Esophagus (tissue), 2 donors: ENCODE measurements around the gene HBD. TPM values are rescaled to one million over a fixed set of nuclear protein-coding genes. Genes with fewer than 3 reads are reported as not detected.

ENCODE experiments used
- H3K27ac ChIP-seq, 2 donors: one replicate each; pipeline ENCODE4 v1.5.1; 2013; ENCODE audit warnings: low read depth in 2 of 2, mild to moderate bottlenecking in 2 of 2, inconsistent platforms in 1 of 2, low read length in 1 of 2, moderate library complexity in 1 of 2
- H3K27me3 ChIP-seq, 2 donors: one replicate each; pipeline ENCODE4 v1.6.1; 2013; ENCODE audit warnings: low read length in 2 of 2, control low read depth in 1 of 2, mild to moderate bottlenecking in 1 of 2; ENCODE audit not compliant: insufficient read depth in 2 of 2, control insufficient read depth in 1 of 2
- H3K36me3 ChIP-seq, 2 donors: one replicate each; pipeline ENCODE4 v1.6.1; 2013; ENCODE audit warnings: low read length in 1 of 2; ENCODE audit not compliant: control insufficient read depth in 2 of 2, insufficient read depth in 2 of 2
- H3K4me1 ChIP-seq, 2 donors: one replicate each; pipeline ENCODE4 v1.6.1; 2013; ENCODE audit warnings: low read length in 1 of 2; ENCODE audit not compliant: control insufficient read depth in 2 of 2, insufficient read depth in 2 of 2
- H3K4me3 ChIP-seq, 2 donors: one replicate each; pipeline ENCODE4 v1.5.1; 2013; ENCODE audit warnings: low read length in 2 of 2, mild to moderate bottlenecking in 2 of 2, low read depth in 1 of 2, moderate library complexity in 1 of 2
- H3K9me3 ChIP-seq, 2 donors: one replicate each; pipeline ENCODE4 v1.6.1; 2013; ENCODE audit warnings: mild to moderate bottlenecking in 2 of 2, low read depth in 1 of 2, low read length in 1 of 2, moderate library complexity in 1 of 2; ENCODE audit not compliant: control insufficient read depth in 2 of 2, insufficient read depth in 1 of 2
- WGBS, 2 donors: extraction: QIAGEN DNeasy Blood & Tissue Kit; methylation state at CpG; one replicate each; pipeline ENCODE4 v1.1.7; 2013; 5-methylcytosine and 5-hydroxymethylcytosine counted together
- polyA plus RNA-seq, 2 donors: library from polyadenylated mRNA; stranded (reverse); fragments of 200-250 nt; gene quantifications; one replicate each; pipeline ENCODE4 v1.2.3, GENCODE V29; 2013
- donor health status: healthy with polysubstance abuse.
- donor health status: Bipolar disorder and iron deficiency.

The HBD gene
- polyA plus RNA-seq = not detected

DNA sequence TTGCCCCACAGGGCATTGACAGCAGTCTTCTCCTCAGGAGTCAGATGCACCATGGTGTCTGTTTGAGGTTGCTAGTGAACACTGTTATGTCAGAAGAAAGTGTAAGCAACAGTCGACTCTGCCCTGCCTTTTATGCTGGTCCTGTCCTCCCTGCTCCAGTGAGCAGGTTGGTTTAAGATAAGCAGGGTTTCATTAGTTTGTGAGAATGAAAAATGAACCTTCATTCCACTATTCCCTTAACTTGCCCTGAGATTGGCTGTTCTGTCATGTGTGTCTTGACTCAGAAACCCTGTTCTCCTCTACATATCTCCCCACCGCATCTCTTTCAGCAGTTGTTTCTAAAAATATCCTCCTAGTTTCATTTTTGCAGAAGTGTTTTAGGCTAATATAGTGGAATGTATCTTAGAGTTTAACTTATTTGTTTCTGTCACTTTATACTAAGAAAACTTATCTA lies at the start of gene HBD:
HBD (minus strand) TSS at position 103 of the 454 bp plus-strand sequence; CDS start at position 53, 50 bp downstream.
- no peak within 1 kb of the TSS for H3K4me3 ChIP-seq
- H3K9me3 ChIP-seq = peaks cover 0 to 2% of the 10 kb centered on the region in 2 donors
- H3K4me1 ChIP-seq = no peaks in the 10 kb centered on the region
- 35 to 43% methylated on average over 2 of the region's 2 CpGs for WGBS, 2 donors
- no peak within 1 kb of the TSS for H3K27ac ChIP-seq
- no peaks in the 10 kb centered on the region for H3K36me3 ChIP-seq
- no peaks in the 10 kb centered on the region for H3K27me3 ChIP-seq

DNA sequence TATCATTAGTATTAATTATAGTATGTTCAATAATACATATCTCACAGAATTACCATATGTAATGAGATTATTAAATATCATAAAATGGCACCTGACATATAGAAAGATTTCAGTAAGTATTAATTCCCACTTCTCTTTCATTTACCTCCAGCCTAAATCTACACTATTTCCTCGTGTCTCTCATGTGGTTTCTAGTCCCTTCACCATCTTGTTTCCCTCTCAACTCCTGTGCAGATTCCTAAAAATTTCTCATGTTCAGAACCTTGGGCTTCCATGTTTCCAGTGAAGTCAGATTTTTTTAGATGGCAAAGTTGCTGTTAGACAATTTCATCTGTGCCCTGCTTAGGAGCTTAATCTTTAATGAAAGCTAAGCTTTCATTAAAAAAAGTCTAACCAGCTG lies 49.6 kb upstream of the HBD start:
- Histone ChIP-seq H3K36me3 (no peaks in the 10 kb centered on the region), H3K27me3 (no peaks in the 10 kb centered on the region), H3K27ac (no peak overlapping the region), H3K4me1 (peaks cover 0 to 3% of the 10 kb centered on the region in 2 donors), H3K9me3 (peaks cover 0 to 2% of the 10 kb centered on the region in 2 donors), H3K4me3 (no peak overlapping the region)
- WGBS, 2 donors = 59 to 65% methylated on average over 1 of the region's 1 CpG

DNA sequence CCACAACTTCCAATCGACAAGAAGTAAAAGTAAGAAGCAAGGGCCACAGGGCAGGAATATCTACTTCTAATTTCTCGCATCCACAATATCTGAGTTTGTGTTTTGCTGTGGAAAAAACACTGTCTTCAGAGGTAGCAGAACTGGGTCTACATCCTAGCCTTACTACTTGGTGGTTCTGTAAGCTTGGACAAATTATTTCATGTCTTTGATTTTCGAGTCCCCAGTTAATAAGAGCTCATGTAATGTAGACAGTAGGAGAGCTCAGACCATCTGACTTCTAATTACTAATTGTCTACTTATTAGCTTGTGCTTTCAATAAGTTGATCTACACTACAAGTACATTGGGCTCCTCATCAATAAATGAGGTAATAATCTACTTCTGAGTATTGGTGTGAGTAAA lies 48.8 kb upstream of the HBD start:
- WGBS, 2 donors = 67 to 71% methylated on average over 3 of the region's 3 CpGs
- Histone ChIP-seq H3K4me3 (no peak overlapping the region), H3K36me3 (no peaks in the 10 kb centered on the region), H3K27ac (no peak overlapping the region), H3K9me3 (peaks cover 0 to 2% of the 10 kb centered on the region in 2 donors), H3K27me3 (no peaks in the 10 kb centered on the region), H3K4me1 (peaks cover 0 to 3% of the 10 kb centered on the region in 2 donors)

DNA sequence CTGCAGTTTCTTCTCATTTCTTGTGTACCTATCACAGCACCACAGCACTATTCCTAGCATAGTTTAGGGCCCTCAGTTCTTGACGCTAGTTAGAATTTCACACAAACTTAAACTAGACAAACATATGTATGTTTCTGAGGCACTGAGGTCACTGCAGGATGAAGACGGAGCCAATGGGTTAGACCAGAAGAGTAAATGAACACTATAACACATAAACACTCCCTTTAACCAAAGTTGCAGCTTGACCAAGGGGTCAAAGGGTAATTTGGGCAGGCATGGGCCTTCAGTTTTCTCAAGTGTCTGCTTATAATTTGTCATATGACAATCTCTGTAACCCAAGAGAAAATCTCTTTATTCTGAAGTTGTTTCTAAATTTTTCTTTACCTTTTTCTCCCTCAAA lies 48.3 kb upstream of the HBD start:
- Histone ChIP-seq H3K9me3 (peaks cover 0 to 2% of the 10 kb centered on the region in 2 donors), H3K36me3 (no peaks in the 10 kb centered on the region), H3K4me3 (no peak overlapping the region), H3K4me1 (peaks cover 0 to 3% of the 10 kb centered on the region in 2 donors), H3K27me3 (no peaks in the 10 kb centered on the region), H3K27ac (no peak overlapping the region)
- 66 to 83% methylated on average over 2 of the region's 2 CpGs for WGBS, 2 donors

DNA sequence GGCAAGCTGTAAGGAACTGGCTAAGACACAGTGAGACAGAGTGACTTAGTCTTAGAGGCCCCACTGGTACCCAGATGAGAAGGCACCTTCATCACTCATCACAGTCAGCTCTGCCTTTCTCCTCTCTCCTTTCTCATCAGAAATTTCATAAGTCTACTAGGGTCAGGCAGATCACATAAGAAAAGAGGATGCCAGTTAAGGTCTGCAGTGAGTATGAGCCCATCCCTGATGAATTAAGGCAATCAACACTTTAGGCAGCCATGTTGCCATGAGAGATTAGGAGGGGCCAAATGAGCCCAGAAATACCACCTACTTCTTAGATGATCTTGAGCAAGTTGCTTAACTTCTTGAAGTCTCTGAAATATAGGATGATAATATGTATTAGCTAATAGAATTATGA lies 47.3 kb upstream of the HBD start:
- Histone ChIP-seq H3K9me3 (peaks cover 0 to 2% of the 10 kb centered on the region in 2 donors), H3K27ac (no peak overlapping the region), H3K36me3 (no peaks in the 10 kb centered on the region), H3K4me1 (peaks cover 0 to 3% of the 10 kb centered on the region in 2 donors), H3K4me3 (no peak overlapping the region), H3K27me3 (no peaks in the 10 kb centered on the region)

DNA sequence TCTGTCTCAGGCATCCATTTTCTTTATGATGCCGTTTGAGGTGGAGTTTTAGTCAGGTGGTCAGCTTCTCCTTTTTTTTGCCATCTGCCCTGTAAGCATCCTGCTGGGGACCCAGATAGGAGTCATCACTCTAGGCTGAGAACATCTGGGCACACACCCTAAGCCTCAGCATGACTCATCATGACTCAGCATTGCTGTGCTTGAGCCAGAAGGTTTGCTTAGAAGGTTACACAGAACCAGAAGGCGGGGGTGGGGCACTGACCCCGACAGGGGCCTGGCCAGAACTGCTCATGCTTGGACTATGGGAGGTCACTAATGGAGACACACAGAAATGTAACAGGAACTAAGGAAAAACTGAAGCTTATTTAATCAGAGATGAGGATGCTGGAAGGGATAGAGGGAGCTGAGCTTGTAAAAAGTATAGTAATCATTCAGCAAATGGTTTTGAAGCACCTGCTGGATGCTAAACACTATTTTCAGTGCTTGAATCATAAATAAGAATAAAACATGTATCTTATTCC lies 46.4 kb upstream of the HBD start:
- Histone ChIP-seq H3K4me1 (peaks cover 0 to 3% of the 10 kb centered on the region in 2 donors), H3K27ac (no peak overlapping the region), H3K9me3 (peaks cover 0 to 2% of the 10 kb centered on the region in 2 donors), H3K4me3 (no peak overlapping the region), H3K36me3 (no peaks in the 10 kb centered on the region), H3K27me3 (no peaks in the 10 kb centered on the region)
- WGBS, 2 donors = 37 to 39% methylated on average over 3 of the region's 3 CpGs

DNA sequence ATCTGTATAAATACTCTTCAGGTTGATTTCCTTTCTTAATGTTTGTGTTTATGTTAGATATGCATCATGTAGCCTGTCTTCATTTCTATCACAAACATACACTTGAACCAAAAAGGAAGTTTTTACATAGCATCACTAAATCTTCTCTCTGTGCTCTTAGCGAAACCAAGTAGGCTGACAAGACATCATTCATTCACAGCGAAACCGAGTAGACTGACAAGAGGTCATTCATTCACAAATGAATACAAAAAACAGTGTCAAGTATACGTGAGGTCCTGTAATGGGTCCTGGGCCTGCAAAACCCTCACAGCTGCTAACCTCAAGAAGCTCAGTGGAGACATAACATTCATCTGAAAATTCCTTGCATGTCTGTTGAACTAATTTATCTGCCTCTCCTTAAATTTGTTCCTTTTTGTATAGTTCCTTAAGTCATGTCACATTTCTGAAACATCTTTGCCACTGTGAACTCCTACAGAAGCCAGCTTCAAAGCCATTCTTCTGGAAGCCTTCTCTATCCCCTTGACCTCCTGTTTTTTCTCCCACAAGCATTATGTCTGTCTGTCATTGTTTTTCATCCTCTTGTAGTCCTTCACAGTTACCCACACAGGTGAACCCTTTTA lies 45.3 kb upstream of the HBD start:
- H3K4me1 ChIP-seq = peaks cover 0 to 3% of the 10 kb centered on the region in 2 donors
- H3K27me3 ChIP-seq = no peaks in the 10 kb centered on the region
- WGBS, 2 donors = 78 to 83% methylated on average over 4 of the region's 4 CpGs
- H3K27ac ChIP-seq = no peak overlapping the region
- no peaks in the 10 kb centered on the region for H3K36me3 ChIP-seq
- no peaks in the 10 kb centered on the region for H3K9me3 ChIP-seq
- no peak overlapping the region for H3K4me3 ChIP-seq

DNA sequence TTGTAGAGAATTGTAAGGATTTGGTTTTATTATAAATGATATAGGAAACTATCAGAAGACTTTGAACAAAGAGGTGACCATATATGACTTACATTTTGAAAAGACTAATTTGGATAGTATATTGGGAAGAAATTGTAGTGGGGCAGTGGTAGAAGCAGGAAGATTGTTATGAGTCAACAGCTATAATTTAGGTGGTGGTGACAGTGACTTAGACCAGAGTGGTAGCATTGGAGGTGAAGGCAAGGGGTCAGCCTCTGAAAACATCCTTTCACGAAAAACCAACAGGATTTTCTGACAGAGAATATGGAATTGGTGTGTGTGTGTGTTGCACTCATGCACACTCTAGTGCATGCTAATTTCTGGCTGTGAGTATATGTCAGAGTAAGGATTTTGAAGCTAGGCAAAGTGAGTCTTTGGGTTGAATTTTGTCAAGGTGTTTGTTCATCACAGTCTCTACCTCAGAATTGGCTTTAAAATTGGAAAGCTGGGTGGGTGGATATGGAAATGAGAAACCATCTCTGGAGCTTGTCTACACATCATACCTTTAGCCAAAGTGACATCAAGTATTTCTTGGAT lies 43.6 kb upstream of the HBD start:
- Histone ChIP-seq H3K4me1 (peaks cover 0 to 3% of the 10 kb centered on the region in 2 donors), H3K9me3 (no peaks in the 10 kb centered on the region), H3K27me3 (no peaks in the 10 kb centered on the region), H3K4me3 (no peak overlapping the region), H3K36me3 (no peaks in the 10 kb centered on the region), H3K27ac (no peak overlapping the region)
- 59 to 75% methylated on average over 1 of the region's 1 CpG for WGBS, 2 donors

DNA sequence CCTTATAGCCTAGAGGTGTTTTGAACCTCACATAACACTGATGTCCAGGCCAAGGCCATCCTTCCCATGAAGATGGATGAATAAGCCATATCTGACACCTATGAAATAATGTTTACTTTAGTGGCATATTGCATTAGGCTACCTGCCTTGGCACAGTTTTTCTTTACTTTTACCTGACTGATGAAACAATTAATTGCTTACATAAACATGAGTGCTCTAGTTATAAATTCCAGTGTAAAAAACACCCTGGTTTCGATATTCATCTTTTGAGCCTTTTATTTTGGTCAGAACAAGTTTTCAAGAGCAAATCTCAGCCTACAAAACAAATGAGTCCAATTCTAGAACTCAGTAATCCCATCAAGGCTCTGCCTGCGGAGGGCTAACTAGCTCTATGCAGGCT lies 42.4 kb upstream of the HBD start:
- no peaks in the 10 kb centered on the region for H3K27me3 ChIP-seq
- H3K9me3 ChIP-seq = no peaks in the 10 kb centered on the region
- peaks cover 0 to 3% of the 10 kb centered on the region in 2 donors for H3K4me1 ChIP-seq
- H3K4me3 ChIP-seq = no peak overlapping the region
- H3K27ac ChIP-seq = no peak overlapping the region
- WGBS, 2 donors = 62 to 72% methylated on average over 2 of the region's 2 CpGs
- no peaks in the 10 kb centered on the region for H3K36me3 ChIP-seq
